ENCODE data around the gene PCYT2.

The PCYT2 gene

DNA sequence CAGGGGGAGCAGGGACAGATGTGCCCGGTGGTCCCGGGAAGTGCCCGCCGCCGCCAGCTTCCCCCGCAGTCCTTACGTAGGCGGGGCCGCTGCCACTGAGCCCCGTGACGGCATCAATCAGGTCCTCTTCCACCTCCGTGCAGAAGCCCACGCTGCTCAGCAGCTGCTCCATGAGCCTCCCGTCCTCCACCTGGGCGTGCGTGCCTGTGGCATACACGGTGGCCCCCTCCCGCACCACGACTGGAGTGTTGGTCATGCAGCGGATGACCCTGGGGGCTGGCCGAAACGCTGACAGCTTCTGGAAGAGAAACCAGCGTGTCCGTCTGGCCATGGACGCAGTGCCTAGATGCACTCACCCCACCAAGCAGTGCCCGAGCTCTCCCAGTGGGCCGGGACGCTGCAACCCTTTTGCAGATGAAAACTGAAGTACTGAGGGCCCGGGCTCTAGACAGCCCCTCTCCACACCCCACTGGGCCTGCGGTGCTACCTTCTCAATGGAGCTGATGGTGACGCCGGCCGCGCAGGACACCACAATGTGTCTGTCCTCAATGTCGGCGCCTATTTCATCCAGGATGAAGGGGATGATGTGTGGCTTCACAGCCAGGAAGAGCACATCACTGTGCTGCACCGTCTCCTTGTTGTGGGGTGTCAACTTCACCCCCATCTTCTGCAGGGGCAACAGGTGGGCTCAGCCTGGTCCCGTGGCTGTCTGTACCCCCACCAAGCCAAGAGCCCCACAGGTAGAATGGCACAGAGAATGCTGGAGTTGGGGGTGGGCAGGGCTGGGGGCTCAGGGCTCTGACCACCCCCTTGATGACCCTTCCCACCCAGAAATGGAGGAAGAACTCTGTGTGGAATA lies 23.9 kb upstream of the PCYT2 start:
- Mint-ChIP-seq H3K9me3 (no peaks in the 10 kb centered on the region), H3K27ac (no peak overlapping the region), H3K27me3 (peaks cover 84% of the 10 kb centered on the region), H3K4me3 (no peak overlapping the region), H3K4me1 (ENCODE audit: low read depth) (peaks cover 20% of the 10 kb centered on the region), H3K36me3 (ENCODE audit: low read depth) (no peaks in the 10 kb centered on the region)
- intact Hi-C loops (cut with micrococcal nuclease) = no loop called here

DNA sequence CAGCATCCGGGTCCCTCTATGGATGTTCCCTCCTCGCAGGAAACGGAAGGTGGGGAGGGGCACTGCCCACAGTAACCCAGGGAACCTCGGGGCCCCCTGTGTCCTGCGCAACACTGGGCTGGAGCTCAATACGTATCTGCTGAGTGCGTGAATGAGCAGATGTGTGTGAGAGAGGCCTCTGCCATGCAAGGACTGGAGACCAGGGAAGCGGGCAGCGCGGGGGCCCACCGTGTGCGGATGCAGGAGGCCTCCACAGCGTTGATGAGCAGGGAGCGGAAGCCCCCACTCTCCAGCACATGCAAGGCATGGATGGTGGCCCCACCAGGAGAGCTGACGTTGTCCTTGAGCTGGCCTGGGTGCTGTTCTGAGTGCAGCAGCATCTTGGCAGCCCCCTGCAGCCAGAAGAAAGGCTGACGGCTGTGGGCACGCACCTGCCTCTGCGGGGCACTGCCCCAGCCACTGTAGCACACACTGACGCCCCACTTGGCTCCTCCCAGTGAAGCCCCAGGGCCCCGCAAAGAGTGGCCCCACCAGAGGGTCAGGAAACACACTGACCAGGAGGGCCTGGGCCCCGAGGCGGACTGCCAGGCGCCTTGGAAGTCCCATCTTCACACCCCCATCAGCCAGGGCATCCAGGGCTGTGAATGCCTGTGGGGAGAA lies 23.0 kb upstream of the PCYT2 start:
- Mint-ChIP-seq H3K4me1 (ENCODE audit: low read depth) (peaks cover 20% of the 10 kb centered on the region), H3K36me3 (ENCODE audit: low read depth) (no peaks in the 10 kb centered on the region), H3K9me3 (no peaks in the 10 kb centered on the region), H3K4me3 (no peak overlapping the region), H3K27ac (no peak overlapping the region), H3K27me3 (peaks cover 85% of the 10 kb centered on the region)
- intact Hi-C loops (cut with micrococcal nuclease) = no loop called here

GRCh38 chr17:81933178-81933699 lies 22.0 kb upstream of the PCYT2 start:
- no peaks in the 10 kb centered on the region for H3K9me3 Mint-ChIP-seq

DNA sequence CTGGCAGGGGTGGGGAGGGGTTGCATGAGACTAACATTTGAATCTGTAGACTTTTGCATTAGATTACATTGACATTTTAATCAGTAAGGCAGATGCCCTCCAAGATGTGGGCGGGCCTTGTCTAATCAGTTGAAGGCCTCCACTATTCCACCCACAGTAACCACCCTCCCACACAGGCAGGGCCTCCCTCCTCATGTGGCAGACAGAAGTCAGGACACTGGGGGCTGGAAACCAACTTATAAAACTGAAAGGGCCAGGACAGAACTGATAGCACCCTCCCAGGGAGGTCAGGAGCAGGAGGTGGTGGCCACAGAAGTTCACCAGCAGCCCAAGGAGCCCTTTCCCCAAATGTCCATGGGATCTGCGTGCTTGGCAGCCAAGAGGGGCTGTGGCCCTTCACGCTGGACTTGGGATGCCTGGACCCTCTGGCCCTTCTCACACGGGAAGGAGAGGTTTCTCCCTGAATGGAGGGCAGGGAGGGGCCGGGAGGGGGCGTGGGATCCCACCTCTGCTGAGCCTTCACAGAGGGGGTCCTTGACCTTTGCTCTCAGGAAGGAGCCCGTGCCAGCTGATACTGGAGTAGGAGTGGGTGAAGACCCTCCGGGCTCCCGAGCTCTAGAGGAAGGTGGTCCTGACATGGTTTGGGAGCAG lies 21.3 kb upstream of the PCYT2 start:
- peaks cover 23% of the 10 kb centered on the region for H3K4me1 Mint-ChIP-seq (ENCODE audit: low read depth)
- H3K9me3 Mint-ChIP-seq = no peaks in the 10 kb centered on the region
- no peak overlapping the region for H3K4me3 Mint-ChIP-seq
- intact Hi-C loops (cut with micrococcal nuclease) = no loop called here
- peaks cover 80% of the 10 kb centered on the region for H3K27me3 Mint-ChIP-seq
- H3K36me3 Mint-ChIP-seq (ENCODE audit: low read depth) = no peaks in the 10 kb centered on the region
- H3K27ac Mint-ChIP-seq = no peak overlapping the region

More at GRCh38 chr17:81933178-81933699, 22.0 kb upstream of the PCYT2 start:
- intact Hi-C loops (cut with micrococcal nuclease) = no loop called here
- Mint-ChIP-seq H3K4me1 (ENCODE audit: low read depth) (peaks cover 28% of the 10 kb centered on the region), H3K36me3 (ENCODE audit: low read depth) (no peaks in the 10 kb centered on the region), H3K27me3 (peaks cover 85% of the 10 kb centered on the region), H3K4me3 (no peak overlapping the region), H3K27ac (no peak overlapping the region)

GRCh38 chr17:81931557-81932332 lies 20.5 kb upstream of the PCYT2 start:
- H3K4me1 Mint-ChIP-seq (ENCODE audit: low read depth) = peaks cover 20% of the 10 kb centered on the region
- H3K27ac Mint-ChIP-seq = no peak overlapping the region
- peaks cover under 1% of the 10 kb centered on the region for H3K36me3 Mint-ChIP-seq (ENCODE audit: low read depth)
- H3K4me3 Mint-ChIP-seq = no peak overlapping the region
- intact Hi-C loops (cut with micrococcal nuclease) = no loop called here
- no peaks in the 10 kb centered on the region for H3K9me3 Mint-ChIP-seq
- peaks cover 77% of the 10 kb centered on the region for H3K27me3 Mint-ChIP-seq

DNA sequence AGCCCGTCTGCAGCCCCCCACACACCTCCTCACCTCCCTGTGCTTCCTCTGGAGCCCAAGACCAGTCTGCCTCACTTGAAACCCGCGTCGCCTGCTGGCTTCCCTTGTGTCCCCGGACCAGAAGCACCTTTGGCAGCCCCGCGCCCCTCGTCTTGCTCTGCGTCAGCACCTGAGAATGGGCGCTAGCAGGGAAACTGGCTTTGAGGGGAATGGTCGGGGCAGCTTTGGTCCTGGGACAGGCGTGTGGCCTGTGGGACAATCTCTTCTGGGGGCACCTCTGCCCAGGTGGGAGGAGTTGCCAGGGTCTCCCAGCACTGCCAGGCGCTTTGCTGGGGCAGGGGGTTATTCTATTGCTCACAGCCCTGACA lies 20.0 kb upstream of the PCYT2 start:
- Mint-ChIP-seq H3K4me3 (no peak overlapping the region), H3K36me3 (ENCODE audit: low read depth) (peaks cover 7% of the 10 kb centered on the region), H3K27ac (no peak overlapping the region), H3K27me3 (peaks cover 72% of the 10 kb centered on the region), H3K4me1 (ENCODE audit: low read depth) (peaks cover 21% of the 10 kb centered on the region), H3K9me3 (no peaks in the 10 kb centered on the region)
- intact Hi-C loops (cut with micrococcal nuclease) = no loop called here

- H3K4me1 Mint-ChIP-seq (ENCODE audit: low read depth) = peaks cover 28% of the 10 kb centered on the region
- intact Hi-C loops (cut with micrococcal nuclease) = no loop called here
- peaks cover 13% of the 10 kb centered on the region for H3K36me3 Mint-ChIP-seq (ENCODE audit: low read depth)
- H3K27me3 Mint-ChIP-seq = peaks cover 65% of the 10 kb centered on the region
- no peak overlapping the region for H3K27ac Mint-ChIP-seq
- no peaks in the 10 kb centered on the region for H3K9me3 Mint-ChIP-seq
- H3K4me3 Mint-ChIP-seq = no peak overlapping the region
Measured at GRCh38 chr17:81930142-81931125, 19.2 kb upstream of the PCYT2 start.

- Mint-ChIP-seq H3K27ac (no peak overlapping the region), H3K27me3 (peaks cover 57% of the 10 kb centered on the region), H3K4me3 (no peak overlapping the region)
Measured at GRCh38 chr17:81929253-81930141, 18.3 kb upstream of the PCYT2 start.

GRCh38 chr17:81928544-81929252 lies 17.5 kb upstream of the PCYT2 start:
- no peaks in the 10 kb centered on the region for H3K9me3 Mint-ChIP-seq
- H3K4me1 Mint-ChIP-seq (ENCODE audit: low read depth) = peaks cover 46% of the 10 kb centered on the region
- peaks cover 52% of the 10 kb centered on the region for H3K27me3 Mint-ChIP-seq
- peak overlapping the region; percentile 23 for H3K4me3 Mint-ChIP-seq
- intact Hi-C loops (cut with micrococcal nuclease) = loop anchor here (5.0 to 10.0 kb wide), 2 partner anchors 36 to 64 kb away; partner anchors contain the start of genes ALYREF, ANAPC11 and P4HB
- H3K27ac Mint-ChIP-seq = no peak overlapping the region
- peaks cover 13% of the 10 kb centered on the region for H3K36me3 Mint-ChIP-seq (ENCODE audit: low read depth)

More at GRCh38 chr17:81929253-81930141, 18.3 kb upstream of the PCYT2 start:
- peaks cover 38% of the 10 kb centered on the region for H3K4me1 Mint-ChIP-seq (ENCODE audit: low read depth)
- intact Hi-C loops (cut with micrococcal nuclease) = loop anchor here (5.0 to 10.0 kb wide), 2 partner anchors 37 to 65 kb away; partner anchors contain the start of genes ALYREF, ANAPC11 and P4HB
- H3K36me3 Mint-ChIP-seq (ENCODE audit: low read depth) = peaks cover 13% of the 10 kb centered on the region
- H3K9me3 Mint-ChIP-seq = no peaks in the 10 kb centered on the region

GRCh38 chr17:81927653-81928543 lies 16.7 kb upstream of the PCYT2 start, which contains the start of gene MAFG:
TSS of gene MAFG (minus strand) at chr17:81927735. CDS start at chr17:81923185, 4,550 bp downstream.
- Mint-ChIP-seq H3K9me3 (no peaks in the 10 kb centered on the region), H3K36me3 (ENCODE audit: low read depth) (peaks cover 19% of the 10 kb centered on the region), H3K4me3 (peak within 1 kb of the TSS; percentile 93), H3K4me1 (ENCODE audit: low read depth) (peaks cover 54% of the 10 kb centered on the region), H3K27ac (peak within 1 kb of the TSS; percentile 90), H3K27me3 (peaks cover 46% of the 10 kb centered on the region)
- intact Hi-C loops (cut with micrococcal nuclease) = loop anchor here (5.0 to 10.0 kb wide), 2 partner anchors 36 to 63 kb away; partner anchors contain the start of genes ALYREF, ANAPC11 and P4HB
